Spleen (tissue), 11 donors: ENCODE measurements around the gene TBXAS1. TPM values are rescaled to one million over a fixed set of nuclear protein-coding genes. Genes with fewer than 3 reads are reported as not detected.

ENCODE experiments used
- DNase-seq: peaks from one replicate; pipeline ENCODE4 v3.0.0-alpha.2; 2020
- H3K27ac ChIP-seq, 8 donors: fragments of 200-600 bp; sonication (generic) in 7 of 8; 1 replicate in 4 of 8; 2 replicates in 4 of 8; pipeline versions ENCODE4 v1.5.0 to v1.8.0; 2016 to 2021; ENCODE audit warnings: inconsistent platforms in 4 of 8, mild to moderate bottlenecking in 4 of 8, moderate library complexity in 1 of 8
- H3K27me3 ChIP-seq, 7 donors: fragments of 200-600 bp; sonication (generic) in 6 of 7; replicated peaks in 1 of 7; 1 replicate in 4 of 7; 2 replicates in 3 of 7; pipeline versions ENCODE4 v1.5.0 to v1.8.0; 2016 to 2021; ENCODE audit warnings: inconsistent platforms in 3 of 7, mild to moderate bottlenecking in 1 of 7
- H3K36me3 ChIP-seq, 6 donors: fragments of 200-600 bp; sonication (generic) in 5 of 6; 1 replicate in 4 of 6; 2 replicates in 2 of 6; pipeline versions ENCODE4 v1.5.0 to v1.8.0; 2016 to 2021; ENCODE audit warnings: inconsistent platforms in 2 of 6
- H3K4me1 ChIP-seq, 6 donors: fragments of 200-600 bp; sonication (generic) in 5 of 6; 1 replicate in 3 of 6; 2 replicates in 3 of 6; pipeline versions ENCODE4 v1.5.0 to v1.8.0; 2016 to 2021; ENCODE audit warnings: inconsistent platforms in 3 of 6
- H3K4me3 ChIP-seq, 8 donors: fragments of 200-600 bp; sonication (generic) in 7 of 8; 1 replicate in 4 of 8; 2 replicates in 4 of 8; pipeline versions ENCODE4 v1.5.0 to v1.8.0; 2016 to 2021; ENCODE audit warnings: inconsistent platforms in 4 of 8, mild to moderate bottlenecking in 4 of 8, moderate library complexity in 2 of 8
- H3K9me3 ChIP-seq, 8 donors: fragments of 200-600 bp; sonication (generic) in 7 of 8; 1 replicate in 4 of 8; 2 replicates in 4 of 8; pipeline versions ENCODE4 v1.5.0 to v1.8.0; 2016 to 2021; ENCODE audit warnings: inconsistent platforms in 4 of 8
- POLR2A ChIP-seq, 3 donors: fragments of 450-650 bp; IDR thresholded peaks; one replicate each; pipeline ENCODE4 v1.5.1; 2017; ENCODE audit warnings: antibody characterized with exemption in 3 of 3, mild to moderate bottlenecking in 1 of 3
- POLR2AphosphoS5 ChIP-seq, 3 donors: sonication (generic); formaldehyde crosslinking; IDR thresholded peaks; one replicate each; pipeline ENCODE4 v1.5.1; 2017; ENCODE audit warnings: antibody characterized with exemption in 3 of 3
- WGBS, 5 donors: extraction: QIAGEN DNeasy Blood & Tissue Kit in 3 of 5; methylation state at CpG; one replicate each; pipeline versions ENCODE4 v1.1.5 to v1.1.7; 2013 to 2018; 5-methylcytosine and 5-hydroxymethylcytosine counted together
- intact Hi-C: fragments of 100-400 bp; cut with DNase I; formaldehyde crosslinking; loops from one replicate; pipeline ENCODE4 v1.15.0; 2023; ENCODE audit warnings: low total_unique reads
- polyA plus RNA-seq, 3 donors: library from polyadenylated mRNA; stranded (reverse); fragments of 200-250 nt; gene quantifications; one replicate each; pipeline ENCODE4 v1.2.1, GENCODE V29; 2013
- total RNA-seq, 7 donors: library from RNA; depleted of rRNA in 3 of 7; stranded (reverse); fragments of >200 nt in 3 of 7; fragmentation: NEBNext Ultra II Directional in 4 of 7; extraction: Animal tissue kit (Norgen Biotek cat#: 25700) in 4 of 7; gene quantifications; one replicate each; pipeline versions ENCODE4 v1.1.0 to v1.2.1, GENCODE V29; 2016 to 2021
- TF ChIP-seq, protein P1 (sequence below), 11 experiments: fragments of 200-600 bp in 7 of 11; fragments of 450-650 bp in 4 of 11; sonication (generic) in 4 of 11; IDR thresholded peaks in 8 of 11; conservative IDR thresholded peaks in 3 of 11; 1 replicate in 7 of 11; 2 replicates in 4 of 11; pipeline versions ENCODE4 v1.4.0 to v1.8.0; 2016 to 2021; ENCODE audit warnings: antibody characterized with exemption in 11 of 11, inconsistent platforms in 4 of 11, mild to moderate bottlenecking in 1 of 11
- donor health status: healthy with polysubstance abuse.
- donor health status: DM: no; HTN: no; CAD: no; lungs with moderate emphysema.
- donor health status: DM: no; HTN: no; CAD: no.
- donor health status: Bipolar disorder and iron deficiency.
- donor health status: healthy.
- donor health status: DM: no; HTN: no; CAD: no.
- donor health status: DM: yes; HTN: yes; CAD: no.

The TBXAS1 gene
- total and polyA plus RNA-seq, 10 donors, result 19.8 to 287 (median 147) TPM

DNA sequence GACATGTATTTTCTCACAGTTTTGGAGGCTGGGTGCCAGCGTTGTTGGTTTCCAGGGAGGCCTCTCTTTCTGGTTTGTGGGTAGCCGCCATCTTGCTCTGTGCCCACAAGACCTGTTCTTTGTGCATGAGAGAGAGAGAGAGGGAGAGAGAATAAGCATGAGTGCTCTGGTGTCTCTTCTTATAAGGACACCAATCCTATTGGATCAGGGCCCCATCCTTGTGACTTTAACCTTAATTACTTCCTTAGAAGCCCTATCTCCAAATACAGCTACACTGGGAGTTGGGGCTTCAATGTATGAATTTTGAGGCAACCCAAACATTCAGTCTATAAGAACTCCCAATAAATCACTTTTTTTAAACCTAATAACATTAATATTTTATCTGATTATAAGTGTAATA, 119.1 kb downstream of the TBXAS1 start:
- peaks cover 0 to 57% (median 0%) of the 10 kb centered on the region in 6 donors for H3K36me3 ChIP-seq
- DNase-seq, result no peak
- no peak for TF ChIP-seq POLR2AphosphoS5 (IDR thresholded peaks at IDR 0.05)
- TF ChIP-seq, protein P1, sequence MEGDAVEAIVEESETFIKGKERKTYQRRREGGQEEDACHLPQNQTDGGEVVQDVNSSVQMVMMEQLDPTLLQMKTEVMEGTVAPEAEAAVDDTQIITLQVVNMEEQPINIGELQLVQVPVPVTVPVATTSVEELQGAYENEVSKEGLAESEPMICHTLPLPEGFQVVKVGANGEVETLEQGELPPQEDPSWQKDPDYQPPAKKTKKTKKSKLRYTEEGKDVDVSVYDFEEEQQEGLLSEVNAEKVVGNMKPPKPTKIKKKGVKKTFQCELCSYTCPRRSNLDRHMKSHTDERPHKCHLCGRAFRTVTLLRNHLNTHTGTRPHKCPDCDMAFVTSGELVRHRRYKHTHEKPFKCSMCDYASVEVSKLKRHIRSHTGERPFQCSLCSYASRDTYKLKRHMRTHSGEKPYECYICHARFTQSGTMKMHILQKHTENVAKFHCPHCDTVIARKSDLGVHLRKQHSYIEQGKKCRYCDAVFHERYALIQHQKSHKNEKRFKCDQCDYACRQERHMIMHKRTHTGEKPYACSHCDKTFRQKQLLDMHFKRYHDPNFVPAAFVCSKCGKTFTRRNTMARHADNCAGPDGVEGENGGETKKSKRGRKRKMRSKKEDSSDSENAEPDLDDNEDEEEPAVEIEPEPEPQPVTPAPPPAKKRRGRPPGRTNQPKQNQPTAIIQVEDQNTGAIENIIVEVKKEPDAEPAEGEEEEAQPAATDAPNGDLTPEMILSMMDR (IDR thresholded peaks at IDR 0.05 in 8 of 11, conservative IDR thresholded peaks at IDR 0.05 in 3 of 11), result no peak
- no peak for TF ChIP-seq POLR2A (IDR thresholded peaks at IDR 0.05)
- H3K4me3 ChIP-seq, result no peak overlapping the region
- no peaks in the 10 kb centered on the region for H3K27me3 ChIP-seq
- intact Hi-C loops, result no loop called here
- peaks cover 0 to 34% (median 12%) of the 10 kb centered on the region in 8 donors for H3K9me3 ChIP-seq
- WGBS, 5 donors, result 92 to 100% (median 95%) methylated on average over 2 of the region's 2 CpGs
- H3K27ac ChIP-seq, result no peak overlapping the region
- H3K4me1 ChIP-seq, result no peaks in the 10 kb centered on the region

DNA sequence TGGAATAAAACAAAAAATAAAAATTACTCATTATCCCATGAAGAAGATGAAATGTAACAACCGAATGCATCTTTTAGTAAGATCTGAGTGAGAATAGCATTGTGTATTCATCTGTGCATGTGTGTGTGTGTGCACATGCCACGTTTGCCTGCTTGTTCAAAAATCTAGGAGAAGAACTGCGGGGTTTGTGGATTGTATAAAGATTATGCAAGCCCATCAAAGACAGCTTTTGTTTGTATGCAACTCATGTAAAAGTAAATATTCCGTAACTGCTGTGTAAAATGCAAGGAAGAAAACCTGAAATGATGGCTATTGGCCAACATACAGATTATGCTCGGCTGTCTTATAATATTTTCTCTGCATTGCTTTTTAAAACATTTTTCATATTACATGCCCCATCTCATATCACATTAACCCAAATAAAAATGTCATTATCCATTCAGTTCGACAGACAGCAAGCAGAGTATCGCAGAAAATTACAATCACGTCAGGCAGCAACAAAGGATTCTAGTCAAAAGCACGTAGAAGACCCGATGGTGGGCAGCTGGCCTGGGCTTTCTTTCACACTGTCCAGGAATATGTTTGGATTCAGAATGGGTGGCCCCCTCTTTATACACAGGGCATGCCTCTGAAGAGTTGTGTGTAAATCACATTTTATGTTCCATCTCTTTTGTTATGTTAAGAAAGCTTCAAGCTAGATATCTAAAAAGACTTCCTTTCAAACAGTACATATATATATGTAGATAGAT, 119.7 kb downstream of the TBXAS1 start:
- Histone ChIP-seq H3K27me3 (no peaks in the 10 kb centered on the region), H3K9me3 (peaks cover 0 to 34% (median 12%) of the 10 kb centered on the region in 8 donors), H3K4me1 (no peaks in the 10 kb centered on the region), H3K36me3 (peaks cover 0 to 57% (median 0%) of the 10 kb centered on the region in 6 donors), H3K4me3 (no peak overlapping the region), H3K27ac (no peak overlapping the region)
- 91 to 95% (median 93%) methylated on average over 10 of the region's 10 CpGs for WGBS, 5 donors
- TF ChIP-seq, protein P1 (IDR thresholded peaks at IDR 0.05 in 8 of 11, conservative IDR thresholded peaks at IDR 0.05 in 3 of 11), result no peak
- TF ChIP-seq POLR2A (IDR thresholded peaks at IDR 0.05), result no peak
- TF ChIP-seq POLR2AphosphoS5 (IDR thresholded peaks at IDR 0.05), result no peak
- intact Hi-C loops, result no loop called here
- no peak for DNase-seq

DNA sequence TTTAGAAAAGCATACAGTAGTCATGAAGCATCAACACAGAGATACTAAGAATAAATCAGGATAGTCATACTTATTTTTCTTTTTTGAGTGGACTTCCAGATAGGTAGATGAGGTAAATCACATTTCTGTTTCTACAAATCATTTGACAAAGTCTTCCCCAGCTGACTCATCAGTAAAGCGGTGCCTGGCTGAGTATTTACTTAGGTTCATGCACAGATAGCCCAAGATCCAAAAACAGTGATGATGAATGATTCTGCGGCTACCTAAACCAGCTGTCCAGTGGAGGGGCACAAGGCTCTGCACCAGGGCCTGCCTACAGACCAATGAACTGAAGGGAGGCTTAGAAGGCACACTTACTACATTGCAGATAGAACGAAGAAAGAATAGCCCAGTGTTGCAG, 120.6 kb downstream of the TBXAS1 start:
- Histone ChIP-seq H3K9me3 (peaks cover 0 to 34% (median 12%) of the 10 kb centered on the region in 8 donors), H3K4me3 (no peak overlapping the region), H3K36me3 (peaks cover 0 to 56% (median 0%) of the 10 kb centered on the region in 6 donors), H3K4me1 (no peaks in the 10 kb centered on the region), H3K27me3 (no peaks in the 10 kb centered on the region), H3K27ac (no peak overlapping the region)
- WGBS, 5 donors, result 92 to 98% (median 94%) methylated on average over 3 of the region's 3 CpGs
- intact Hi-C loops, result no loop called here
- no peak for DNase-seq
- TF ChIP-seq, protein P1 (IDR thresholded peaks at IDR 0.05 in 8 of 11, conservative IDR thresholded peaks at IDR 0.05 in 3 of 11), result no peak

DNA sequence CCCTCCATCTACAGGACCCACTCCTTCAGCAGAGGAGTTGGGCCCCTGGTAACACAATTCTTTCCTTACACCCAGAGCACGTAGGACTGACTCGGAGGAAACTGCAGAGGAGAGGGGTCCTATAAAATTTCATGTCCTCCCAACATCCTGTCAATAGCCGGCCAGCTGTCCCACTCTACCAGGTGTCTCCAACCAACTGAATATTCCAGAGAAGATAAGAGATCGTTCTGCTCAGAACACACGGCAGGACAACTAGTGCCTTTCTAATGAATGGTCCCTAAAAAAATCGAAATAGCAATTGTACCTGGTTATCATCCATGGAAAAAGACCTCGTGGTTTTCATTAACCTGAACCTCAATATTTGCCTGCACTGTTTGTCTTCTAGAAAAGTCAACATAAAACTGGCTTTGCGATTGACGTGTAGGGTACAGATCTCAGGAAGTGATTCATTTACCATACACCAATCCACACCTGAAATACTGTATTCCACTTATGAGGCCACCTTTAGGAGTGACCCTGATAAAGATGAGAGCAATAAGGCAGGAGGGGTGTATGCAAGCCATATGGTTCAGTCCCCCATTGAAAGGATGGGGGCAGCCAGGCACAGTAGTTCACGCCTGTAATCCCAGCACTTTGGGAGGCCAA, 121.9 kb downstream of the TBXAS1 start:
- WGBS, 5 donors, result 88 to 94% (median 93%) methylated on average over 9 to 10 of the region's 10 CpGs
- intact Hi-C loops, result no loop called here
- no peak for DNase-seq

More for the DNA sequence above, 121.9 kb downstream of the TBXAS1 start:
- Histone ChIP-seq H3K27me3 (no peaks in the 10 kb centered on the region), H3K9me3 (peaks cover 0 to 23% (median 9%) of the 10 kb centered on the region in 8 donors), H3K36me3 (peaks cover 0 to 56% (median 4%) of the 10 kb centered on the region in 6 donors), H3K4me1 (no peaks in the 10 kb centered on the region), H3K27ac (no peak overlapping the region), H3K4me3 (no peak overlapping the region)
- TF ChIP-seq POLR2A (IDR thresholded peaks at IDR 0.05) (no peak), POLR2AphosphoS5 (IDR thresholded peaks at IDR 0.05) (no peak)
- TF ChIP-seq, protein P1 (IDR thresholded peaks at IDR 0.05 in 8 of 11, conservative IDR thresholded peaks at IDR 0.05 in 3 of 11), result no peak
